GM12878 (cell line): ENCODE measurements around the gene DLG4. TPM values are rescaled to one million over a fixed set of nuclear protein-coding genes. Genes with fewer than 3 reads are reported as not detected.

Experiments used
- ATAC-seq: fragments of 200-7000 bp; cut with Tn5 transposase; 3 replicates; pipeline ENCODE4 v1.9.1; 2020; ENCODE audit warnings: mild to moderate bottlenecking, moderate library complexity
- BruUV-seq: library from RNA; stranded (reverse); fragments of 400-500 nt; replicated peaks from 2 replicates; lab custom pipeline; 2021; lab: Mats Ljungman, UMichigan
- CTCF ChIA-PET: fragments of 300-600 bp; sonication (Branson Sonifier 250); formaldehyde crosslinking; extraction: SDS; loops from one replicate; lab custom pipeline; 2021; ENCODE audit warnings: inconsistent platforms; lab: Yijun Ruan, JAX
- POLR2A ChIA-PET: fragments of 350-600 bp; formaldehyde crosslinking; extraction: SDS; loops from one replicate; lab custom pipeline; 2021; ENCODE audit warnings: inconsistent platforms; lab: Charles Lee
- RAD21 ChIA-PET: fragments of 300-600 bp; sonication (Branson Sonifier 250); formaldehyde crosslinking; loops from one replicate; lab custom pipeline; 2023; ENCODE audit warnings: antibody characterized with exemption; ENCODE audit not compliant: unreplicated experiment; lab: Charles Lee
- SMC1A ChIA-PET: fragments of 300-600 bp; sonication (Branson Sonifier 250); formaldehyde crosslinking; loops from one replicate; lab custom pipeline; 2023; ENCODE audit not compliant: unreplicated experiment, uncharacterized antibody; lab: Charles Lee
- DNase-seq: peaks from one replicate; pipeline ENCODE4 v3.0.0-alpha.2; 2011; ENCODE audit warnings: low read depth, low spot score
- FAIRE-seq: peaks from 3 replicates; lab custom pipeline; 2011; peaks lifted over from hg19 to GRCh38; lab: Jason Lieb, UNC
- H2AFZ ChIP-seq: 2 replicates; pipeline ENCODE4 v1.6.0; 2011; ENCODE audit warnings: low read depth, low read length, control low read depth; ENCODE audit not compliant: control insufficient read depth
- H3K27ac ChIP-seq: 2 replicates; pipeline ENCODE4 v1.5.1; 2011; ENCODE audit warnings: control low read depth; ENCODE audit not compliant: control insufficient read depth, insufficient read depth
- H3K27me3 ChIP-seq, 2 experiments: replicated peaks in 1 of 2; 2 replicates each; pipeline versions ENCODE4 v1.6.0 to v1.6.1; 2011; ENCODE audit warnings: low read length in 1 of 2; ENCODE audit not compliant: control insufficient read depth in 2 of 2, insufficient read depth in 2 of 2
- H3K36me3 ChIP-seq, 2 experiments: 2 replicates each; pipeline ENCODE4 v1.5.1; 2011; ENCODE audit warnings: low read length in 1 of 2; ENCODE audit not compliant: control insufficient read depth in 2 of 2, insufficient read depth in 2 of 2
- H3K4me1 ChIP-seq: 2 replicates; pipeline ENCODE4 v1.6.1; 2011; ENCODE audit warnings: mild to moderate bottlenecking, low read length, moderate library complexity, mixed read lengths; ENCODE audit not compliant: control insufficient read depth, insufficient read depth
- H3K4me2 ChIP-seq: 2 replicates; pipeline ENCODE4 v1.6.0; 2011; ENCODE audit warnings: control low read depth; ENCODE audit not compliant: control insufficient read depth, insufficient read depth
- H3K4me3 ChIP-seq: fragments of 200-600 bp; sonication (generic); 2 replicates; pipeline ENCODE4 v1.5.1; 2016
- H3K79me2 ChIP-seq: 2 replicates; pipeline ENCODE4 v1.6.0; 2011; ENCODE audit warnings: low read length; ENCODE audit not compliant: control insufficient read depth, insufficient read depth
- H3K9ac ChIP-seq: 2 replicates; pipeline ENCODE4 v1.8.0; 2011; ENCODE audit warnings: low read length, control low read depth, mixed read lengths; ENCODE audit not compliant: control insufficient read depth, insufficient read depth
- H3K9me3 ChIP-seq: replicated peaks from 3 replicates; pipeline ENCODE4 v1.5.1; 2011; ENCODE audit warnings: mild to moderate bottlenecking, low read length; ENCODE audit not compliant: control insufficient read depth, insufficient read depth
- H4K20me1 ChIP-seq: 2 replicates; pipeline ENCODE4 v1.6.0; 2011; ENCODE audit not compliant: control insufficient read depth, insufficient read depth
- ASH2L ChIP-seq: fragments of 300-600, 200-600 bp; sonication (generic); IDR thresholded peaks from 2 replicates; pipeline ENCODE4 v1.6.1; 2017; ENCODE audit warnings: low read depth, mild to moderate bottlenecking, borderline replicate concordance
- CBX3 ChIP-seq: fragments of 200-600 bp; sonication (generic); IDR thresholded peaks from 2 replicates; pipeline ENCODE4 v1.6.1; 2016; ENCODE audit warnings: low read depth, borderline replicate concordance
- JUNB ChIP-seq: IDR thresholded peaks from 2 replicates; pipeline ENCODE4 v1.6.1; 2016; ENCODE audit warnings: antibody characterized with exemption, mild to moderate bottlenecking
- JUND ChIP-seq: IDR thresholded peaks from 2 replicates; pipeline ENCODE4 v1.6.1; 2012; ENCODE audit warnings: low read depth, mild to moderate bottlenecking, low read length, improper control_type of control experiment, moderate library complexity
- POLR2A ChIP-seq: IDR thresholded peaks from 2 replicates; pipeline ENCODE4 v1.6.1; 2011; ENCODE audit warnings: low read depth, mild to moderate bottlenecking, low read length
- RAD51 ChIP-seq: fragments of 450-650 bp; IDR thresholded peaks from 2 replicates; pipeline ENCODE4 v1.6.1; 2016; ENCODE audit warnings: moderate library complexity, mild to moderate bottlenecking, inconsistent platforms
- STAT1 ChIP-seq: fragments of 450-650 bp; conservative IDR thresholded peaks from 2 replicates; pipeline ENCODE4 v1.6.1; 2014; ENCODE audit warnings: antibody characterized with exemption, mild to moderate bottlenecking
- TCF12 ChIP-seq: IDR thresholded peaks from 2 replicates; pipeline ENCODE4 v1.6.1; 2011; ENCODE audit warnings: low read depth, mild to moderate bottlenecking, low read length
- YBX1 ChIP-seq: fragments of 450-650 bp; IDR thresholded peaks from 2 replicates; pipeline ENCODE4 v1.6.1; 2016; ENCODE audit warnings: antibody characterized with exemption
- ZNF622 ChIP-seq: fragments of 450-650 bp; IDR thresholded peaks from 2 replicates; pipeline ENCODE4 v1.6.1; 2017; ENCODE audit warnings: mild to moderate bottlenecking, inconsistent platforms
- ZSCAN29 ChIP-seq: fragments of 450-650 bp; IDR thresholded peaks from 2 replicates; pipeline ENCODE4 v1.6.1; 2017; ENCODE audit warnings: mild to moderate bottlenecking, moderate library complexity
- WGBS: methylation state at CpG from one replicate; pipeline ENCODE4 v1.1.6; 2016; ENCODE audit warnings: low lambda C conversion rate; ENCODE audit not compliant: insufficient replicate concordance, insufficient coverage; ENCODE audit errors: missing lambda C conversion rate; 5-methylcytosine and 5-hydroxymethylcytosine counted together
- in situ Hi-C: fragments of 300-500 bp; cut with MboI; formaldehyde crosslinking; loops from 9 replicates; pipeline ENCODE4 v1.14.3; 2018; ENCODE audit warnings: mixed read lengths
- intact Hi-C: fragments of 100-400 bp; cut with micrococcal nuclease; formaldehyde crosslinking; loops from one replicate; pipeline ENCODE4 v1.14.2; 2022; ENCODE audit not compliant: unreplicated experiment
- polyA plus RNA-seq, 11 experiments: library from polyadenylated mRNA; depleted of rRNA in 4 of 11; unstranded in 6 of 11; stranded (reverse) in 5 of 11; fragments of >200 nt; fragmentation: Nextera tagmentation in 4 of 11; fragmentation: Illumina TruSeq in 1 of 11; extraction: Ambion mirVana in 4 of 11; extraction: Trizol in 1 of 11; gene quantifications; 1 replicate in 1 of 11; 2 replicates in 10 of 11; pipeline versions ENCODE4 v1.2.1 to v1.2.3, GENCODE V29; 2011 to 2016; ENCODE audit warnings: inconsistent platforms in 2 of 11, missing spikeins in 2 of 11, low read depth in 1 of 11
- total RNA-seq, 4 experiments: library from RNA; depleted of rRNA in 3 of 4; stranded (reverse); fragments of >200 nt in 3 of 4; fragmentation: Illumina TruSeq in 1 of 4; extraction: Trizol in 1 of 4; gene quantifications; 2 replicates each; pipeline versions ENCODE4 v1.2.1 to v1.2.3, GENCODE V29; 2013 to 2021
- TF ChIP-seq, protein P1 (sequence below): fragments of 450-650 bp; formaldehyde crosslinking; IDR thresholded peaks from 2 replicates; pipeline ENCODE4 v1.5.0; 2022; ENCODE audit warnings: mild to moderate bottlenecking, missing genetic modification characterization
- TF ChIP-seq, protein P2 (sequence below): fragments of 150-350 bp; IDR thresholded peaks from 2 replicates; pipeline ENCODE4 v1.6.1; 2016; ENCODE audit warnings: low read depth, low read length
- TF ChIP-seq, protein P3 (sequence below): fragments of 450-650 bp; IDR thresholded peaks from 2 replicates; pipeline ENCODE4 v1.6.1; 2014; ENCODE audit warnings: mild to moderate bottlenecking

DLG4 gene
- total and polyA plus RNA-seq, 10 of the 15 experiments (the other 5 are each of a cell fraction or from before 2014, with no cell fraction given) = 0.07 to 4.1 (median 1.3) TPM

DNA sequence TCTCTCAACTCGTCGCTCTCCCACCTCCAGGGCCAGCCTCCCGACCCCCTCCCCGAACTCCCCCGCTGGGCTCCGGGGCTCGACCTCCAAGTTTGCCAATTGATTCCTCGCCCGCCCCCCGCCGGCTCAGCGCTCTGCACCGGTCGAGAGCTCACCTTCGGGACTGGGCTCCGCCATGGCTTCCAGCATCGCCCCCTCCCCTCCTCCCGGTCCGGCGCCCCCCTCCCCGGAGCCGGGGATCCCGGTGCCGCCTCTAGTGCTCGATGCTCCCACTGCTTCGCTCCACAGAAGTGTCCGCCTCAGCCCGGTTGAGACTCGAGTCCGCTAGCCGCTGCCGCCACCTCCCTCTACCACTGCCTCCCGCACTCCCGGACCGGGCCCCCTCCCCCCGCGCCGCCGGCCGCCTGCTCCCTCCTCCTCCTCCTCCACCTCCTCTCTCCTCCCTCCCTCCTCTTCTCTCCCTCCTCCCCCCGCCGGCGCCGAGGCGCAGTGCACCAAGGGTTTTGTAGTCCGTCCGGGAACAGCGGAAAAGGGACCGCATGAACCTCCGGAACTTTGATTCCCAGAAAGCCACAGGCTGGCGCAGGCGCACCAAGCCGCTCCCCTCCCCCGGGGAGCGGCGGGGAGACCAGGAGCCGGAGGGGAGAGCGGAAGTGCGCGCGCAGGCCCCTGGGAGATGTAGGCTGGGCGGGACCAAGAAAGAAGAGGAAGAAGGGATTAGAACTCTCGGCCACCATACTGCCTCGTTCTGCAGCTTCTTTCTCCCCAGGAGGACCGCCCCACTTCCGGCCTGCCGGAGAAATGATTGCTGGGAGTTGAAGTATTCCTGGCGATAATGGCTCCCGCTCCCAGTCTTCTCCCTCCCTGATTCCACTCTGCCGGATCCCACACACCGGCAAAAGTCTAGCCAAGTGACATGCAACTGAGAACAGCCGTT, 19.7 kb upstream of the DLG4 start, which contains the start of gene PHF23:
Gene PHF23, minus strand, starts transcription at position 367 of the 937 bp plus-strand sequence. Its CDS starts 178 bp downstream, at position 189.
- Histone ChIP-seq H2AFZ (peak within 1 kb of the TSS; percentile 52; the same call in 1 of the 2 replicates), H3K9me3 (no peaks in the 10 kb centered on the region), H3K4me2 (peak within 1 kb of the TSS; percentile 94), H3K4me3 (peak within 1 kb of the TSS; percentile 96), H3K79me2 (peaks cover 49% of the 10 kb centered on the region), H3K27ac (peak within 1 kb of the TSS; percentile 87), H4K20me1 (no peaks in the 10 kb centered on the region), H3K4me1 (peaks cover 29% of the 10 kb centered on the region), H3K27me3 (no peaks in the 10 kb centered on the region), H3K9ac (peak within 1 kb of the TSS; percentile 95), H3K36me3 (peaks cover 12 to 18% of the 10 kb centered on the region in 2 experiments)
- DNase-seq (peak; percentile 97), FAIRE-seq (peak; percentile 93), ATAC-seq (peak; percentile 69)
- ChIA-PET POLR2A (interaction anchor here (0.8 to 7.3 kb wide), 5 partner anchors 11 to 29 kb away, joined by 3 to 99 read pairs (median 22); partner anchors contain the start of genes ACADVL, CTDNEP1, DLG4 and ELP5), RAD21 (interaction anchor here (1.2 to 6.3 kb wide), 3 partner anchors 10 to 19 kb away, joined by 5 to 51 read pairs (median 5); partner anchors contain the start of genes ACADVL, CTDNEP1, DLG4 and ELP5), SMC1A (interaction anchor here (0.8 to 4.3 kb wide), 4 partner anchors 10 to 20 kb away, joined by 3 to 26 read pairs (median 4); partner anchors contain the start of genes ACADVL, CTDNEP1, DLG4 and ELP5), CTCF (interaction anchor here (0.6 to 6.0 kb wide), 6 partner anchors 10 to 449 kb away, joined by 3 to 70 read pairs (median 4); partner anchors contain the start of genes ACADVL, DLG4 and WRAP53)
- intact Hi-C loops = loop anchor here (2.0 to 5.0 kb wide), 2 partner anchors 25 to 68 kb away; partner anchors contain the start of gene EIF5A
- in situ Hi-C loops = no loop called here
- 1% methylated on average over 22 of the region's 72 CpGs for WGBS
- BruUV-seq = no TSS peak
- TF ChIP-seq POLR2A (peak; percentile 70), RAD51 (no peak), TCF12 (no peak), JUND (no peak), YBX1 (no peak), ASH2L (no peak), ZNF622 (no peak), JUNB (no peak), STAT1 (no peak; the same call in 1 of the 2 replicates), CBX3 (no peak), ZSCAN29 (no peak)
- TF ChIP-seq, protein P1, sequence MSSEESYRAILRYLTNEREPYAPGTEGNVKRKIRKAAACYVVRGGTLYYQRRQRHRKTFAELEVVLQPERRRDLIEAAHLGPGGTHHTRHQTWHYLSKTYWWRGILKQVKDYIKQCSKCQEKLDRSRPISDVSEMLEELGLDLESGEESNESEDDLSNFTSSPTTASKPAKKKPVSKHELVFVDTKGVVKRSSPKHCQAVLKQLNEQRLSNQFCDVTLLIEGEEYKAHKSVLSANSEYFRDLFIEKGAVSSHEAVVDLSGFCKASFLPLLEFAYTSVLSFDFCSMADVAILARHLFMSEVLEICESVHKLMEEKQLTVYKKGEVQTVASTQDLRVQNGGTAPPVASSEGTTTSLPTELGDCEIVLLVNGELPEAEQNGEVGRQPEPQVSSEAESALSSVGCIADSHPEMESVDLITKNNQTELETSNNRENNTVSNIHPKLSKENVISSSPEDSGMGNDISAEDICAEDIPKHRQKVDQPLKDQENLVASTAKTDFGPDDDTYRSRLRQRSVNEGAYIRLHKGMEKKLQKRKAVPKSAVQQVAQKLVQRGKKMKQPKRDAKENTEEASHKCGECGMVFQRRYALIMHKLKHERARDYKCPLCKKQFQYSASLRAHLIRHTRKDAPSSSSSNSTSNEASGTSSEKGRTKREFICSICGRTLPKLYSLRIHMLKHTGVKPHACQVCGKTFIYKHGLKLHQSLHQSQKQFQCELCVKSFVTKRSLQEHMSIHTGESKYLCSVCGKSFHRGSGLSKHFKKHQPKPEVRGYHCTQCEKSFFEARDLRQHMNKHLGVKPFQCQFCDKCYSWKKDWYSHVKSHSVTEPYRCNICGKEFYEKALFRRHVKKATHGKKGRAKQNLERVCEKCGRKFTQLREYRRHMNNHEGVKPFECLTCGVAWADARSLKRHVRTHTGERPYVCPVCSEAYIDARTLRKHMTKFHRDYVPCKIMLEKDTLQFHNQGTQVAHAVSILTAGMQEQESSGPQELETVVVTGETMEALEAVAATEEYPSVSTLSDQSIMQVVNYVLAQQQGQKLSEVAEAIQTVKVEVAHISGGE (CRISPR knock-in tag) = 0 out of 2 replicates have a peak, but pooled peaks have one; percentile 23
- TF ChIP-seq, protein P2, sequence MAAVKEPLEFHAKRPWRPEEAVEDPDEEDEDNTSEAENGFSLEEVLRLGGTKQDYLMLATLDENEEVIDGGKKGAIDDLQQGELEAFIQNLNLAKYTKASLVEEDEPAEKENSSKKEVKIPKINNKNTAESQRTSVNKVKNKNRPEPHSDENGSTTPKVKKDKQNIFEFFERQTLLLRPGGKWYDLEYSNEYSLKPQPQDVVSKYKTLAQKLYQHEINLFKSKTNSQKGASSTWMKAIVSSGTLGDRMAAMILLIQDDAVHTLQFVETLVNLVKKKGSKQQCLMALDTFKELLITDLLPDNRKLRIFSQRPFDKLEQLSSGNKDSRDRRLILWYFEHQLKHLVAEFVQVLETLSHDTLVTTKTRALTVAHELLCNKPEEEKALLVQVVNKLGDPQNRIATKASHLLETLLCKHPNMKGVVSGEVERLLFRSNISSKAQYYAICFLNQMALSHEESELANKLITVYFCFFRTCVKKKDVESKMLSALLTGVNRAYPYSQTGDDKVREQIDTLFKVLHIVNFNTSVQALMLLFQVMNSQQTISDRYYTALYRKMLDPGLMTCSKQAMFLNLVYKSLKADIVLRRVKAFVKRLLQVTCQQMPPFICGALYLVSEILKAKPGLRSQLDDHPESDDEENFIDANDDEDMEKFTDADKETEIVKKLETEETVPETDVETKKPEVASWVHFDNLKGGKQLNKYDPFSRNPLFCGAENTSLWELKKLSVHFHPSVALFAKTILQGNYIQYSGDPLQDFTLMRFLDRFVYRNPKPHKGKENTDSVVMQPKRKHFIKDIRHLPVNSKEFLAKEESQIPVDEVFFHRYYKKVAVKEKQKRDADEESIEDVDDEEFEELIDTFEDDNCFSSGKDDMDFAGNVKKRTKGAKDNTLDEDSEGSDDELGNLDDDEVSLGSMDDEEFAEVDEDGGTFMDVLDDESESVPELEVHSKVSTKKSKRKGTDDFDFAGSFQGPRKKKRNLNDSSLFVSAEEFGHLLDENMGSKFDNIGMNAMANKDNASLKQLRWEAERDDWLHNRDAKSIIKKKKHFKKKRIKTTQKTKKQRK = no peak
- TF ChIP-seq, protein P3, sequence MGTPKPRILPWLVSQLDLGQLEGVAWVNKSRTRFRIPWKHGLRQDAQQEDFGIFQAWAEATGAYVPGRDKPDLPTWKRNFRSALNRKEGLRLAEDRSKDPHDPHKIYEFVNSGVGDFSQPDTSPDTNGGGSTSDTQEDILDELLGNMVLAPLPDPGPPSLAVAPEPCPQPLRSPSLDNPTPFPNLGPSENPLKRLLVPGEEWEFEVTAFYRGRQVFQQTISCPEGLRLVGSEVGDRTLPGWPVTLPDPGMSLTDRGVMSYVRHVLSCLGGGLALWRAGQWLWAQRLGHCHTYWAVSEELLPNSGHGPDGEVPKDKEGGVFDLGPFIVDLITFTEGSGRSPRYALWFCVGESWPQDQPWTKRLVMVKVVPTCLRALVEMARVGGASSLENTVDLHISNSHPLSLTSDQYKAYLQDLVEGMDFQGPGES = no peak
